AG04450 (cell line): Measurements from ENCODE around the gene PPFIBP1. TPM values are rescaled to one million over a fixed set of nuclear protein-coding genes. Genes with fewer than 3 reads are reported as not detected.
A peak's percentile ranks its signal among the peaks of the same experiment; 100 is the strongest.

Source experiments
- CTCF ChIA-PET: fragments of 300-600, 350-600 bp; formaldehyde crosslinking; extraction: SDS; loops from one replicate; lab custom pipeline; 2022; ENCODE audit warnings: antibody characterized with exemption, inconsistent platforms; lab: Charles Lee
- POLR2A ChIA-PET: fragments of 350-600 bp; formaldehyde crosslinking; extraction: SDS; loops from one replicate; lab custom pipeline; 2021; ENCODE audit warnings: antibody characterized with exemption, inconsistent platforms; lab: Yijun Ruan, JAX
- DNase-seq: peaks from one replicate; pipeline ENCODE4 v3.0.0-alpha.2; 2011; ENCODE audit warnings: low read depth, low spot score
- H3K27ac ChIP-seq: one replicate; pipeline ENCODE4 v1.5.1; 2012; ENCODE audit warnings: low read depth, low read length, control low read depth
- H3K27me3 ChIP-seq: one replicate; pipeline ENCODE4 v1.6.0; 2012; ENCODE audit warnings: low read length; ENCODE audit not compliant: control insufficient read depth, insufficient read depth
- H3K4me3 ChIP-seq: 2 replicates; pipeline ENCODE4 v1.5.1; 2011; ENCODE audit warnings: mild to moderate bottlenecking, low read depth, low read length, control low read depth
- H3K9me3 ChIP-seq: 2 replicates; pipeline ENCODE4 v1.5.1; 2012; ENCODE audit warnings: low read length; ENCODE audit not compliant: control insufficient read depth, insufficient read depth
- CTCF ChIP-seq: IDR thresholded peaks from 2 replicates; pipeline ENCODE4 v1.5.1; 2011; ENCODE audit warnings: low read depth, low read length, control low read depth, inconsistent platforms
- polyA plus RNA-seq: library from polyadenylated mRNA; depleted of rRNA; stranded (reverse); fragments of >200 nt; gene quantifications from 2 replicates; pipeline ENCODE4 v1.2.3, GENCODE V29; 2011

PPFIBP1 gene
- polyA plus RNA-seq, 1 experiment: 58.3 TPM

- Histone ChIP-seq H3K27me3 (no peaks in the 10 kb centered on the region), H3K9me3 (no peaks in the 10 kb centered on the region), H3K27ac (no peak overlapping the region), H3K4me3 (no peak overlapping the region)
- TF ChIP-seq CTCF: no peak
- CTCF ChIA-PET: interaction anchor here (1.8 to 2.0 kb wide), 2 partner anchors 12 to 263 kb away, joined by 5 to 6 read pairs; no protein-coding TSS in a partner anchor
- POLR2A ChIA-PET: no interaction called here
- DNase-seq: no peak
These were observed 173.0 kb downstream of the PPFIBP1 start for GRCh38 chr12:27696864-27697564.

GRCh38 chr12:27703720-27704452 lies 179.9 kb downstream of the PPFIBP1 start:
- Histone ChIP-seq H3K9me3 (no peaks in the 10 kb centered on the region), H3K27ac (no peak overlapping the region), H3K4me3 (no peak overlapping the region), H3K27me3 (no peaks in the 10 kb centered on the region)
- POLR2A ChIA-PET: no interaction called here
- DNase-seq: peak; percentile 76
- CTCF ChIA-PET: interaction anchor here (0.6 to 1.9 kb wide), 10 partner anchors 15 to 1155 kb away, joined by 3 to 7 read pairs (median 3); no protein-coding TSS in a partner anchor
- TF ChIP-seq CTCF: peak; percentile 91

GRCh38 chr12:27705263-27705662 lies 181.3 kb downstream of the PPFIBP1 start:
- POLR2A ChIA-PET: no interaction called here
- CTCF ChIA-PET: no interaction called here

GRCh38 chr12:27707216-27707615 lies 183.2 kb downstream of the PPFIBP1 start:
- H3K9me3 ChIP-seq: no peaks in the 10 kb centered on the region; the same call in 1 of the 2 replicates
- no peak for TF ChIP-seq CTCF
- H3K27me3 ChIP-seq: no peaks in the 10 kb centered on the region
- H3K27ac ChIP-seq: no peak overlapping the region
- H3K4me3 ChIP-seq: no peak overlapping the region
- POLR2A ChIA-PET: no interaction called here
- DNase-seq: no peak
- CTCF ChIA-PET: interaction anchor here (1.0 kb wide), 1 partner anchor 273 kb away, joined by 4 read pairs; no protein-coding TSS in a partner anchor

More at GRCh38 chr12:27705263-27705662, 181.3 kb downstream of the PPFIBP1 start:
- Histone ChIP-seq H3K4me3 (no peak overlapping the region), H3K27ac (no peak overlapping the region), H3K9me3 (no peaks in the 10 kb centered on the region), H3K27me3 (no peaks in the 10 kb centered on the region)
- no peak for DNase-seq
- TF ChIP-seq CTCF: no peak
